Renal cortex interstitium (tissue), 11 donors: Measurements from ENCODE around the gene CHI3L2. TPM values are rescaled to one million over a fixed set of nuclear protein-coding genes. Genes with fewer than 3 reads are reported as not detected.

ENCODE experiments used
- DNase-seq, 11 donors: peaks; one replicate each; pipeline ENCODE4 v3.0.0-alpha.2; 2013; ENCODE audit warnings: low read depth in 9 of 11, low spot score in 4 of 11; ENCODE audit errors: extremely low read depth in 1 of 11
- polyA plus RNA-seq, 3 donors: library from polyadenylated mRNA; unstranded; fragments of 120-200 nt; gene quantifications; one replicate each; pipeline ENCODE4 v1.2.1, GENCODE V29; 2013; ENCODE audit not compliant: insufficient read length in 3 of 3

The CHI3L2 gene
- polyA plus RNA-seq, 3 donors: 0.09 to 0.28 (median 0.18) TPM

GRCh38 chr1:111199881-111200801 lies 27.4 kb upstream of the CHI3L2 start, which contains the start of gene DENND2D:
Gene DENND2D, minus strand, starts transcription at chr1:111200646. Its CDS starts 187 bp downstream, at chr1:111200459.
- no peak for DNase-seq

- DNase-seq: no peak
Observed at GRCh38 chr1:111200802-111201161, 26.7 kb upstream of the CHI3L2 start.

- no peak for DNase-seq
Observed at GRCh38 chr1:111201275-111202090, 26.0 kb upstream of the CHI3L2 start.

DNA sequence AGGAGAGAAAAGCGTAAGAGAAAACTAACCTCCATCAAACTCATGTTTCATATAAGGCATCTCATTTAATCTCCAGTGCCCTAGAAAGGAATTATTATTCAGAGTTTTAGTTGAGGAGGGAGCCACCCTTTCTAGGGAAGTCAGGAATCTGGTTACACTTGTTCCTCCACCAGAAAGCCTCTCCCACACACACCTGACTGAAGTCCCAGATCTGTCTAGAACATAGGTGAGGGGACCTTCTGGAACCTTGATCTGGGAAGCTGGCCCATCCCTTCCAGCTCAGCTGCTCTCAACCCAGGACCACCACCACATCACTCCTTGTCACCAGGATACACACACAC lies 25.2 kb upstream of the CHI3L2 start:
- peak in 1 of 11 donors; percentile 12 for DNase-seq

GRCh38 chr1:111202707-111203623 lies 24.5 kb upstream of the CHI3L2 start:
- DNase-seq: no peak

DNA sequence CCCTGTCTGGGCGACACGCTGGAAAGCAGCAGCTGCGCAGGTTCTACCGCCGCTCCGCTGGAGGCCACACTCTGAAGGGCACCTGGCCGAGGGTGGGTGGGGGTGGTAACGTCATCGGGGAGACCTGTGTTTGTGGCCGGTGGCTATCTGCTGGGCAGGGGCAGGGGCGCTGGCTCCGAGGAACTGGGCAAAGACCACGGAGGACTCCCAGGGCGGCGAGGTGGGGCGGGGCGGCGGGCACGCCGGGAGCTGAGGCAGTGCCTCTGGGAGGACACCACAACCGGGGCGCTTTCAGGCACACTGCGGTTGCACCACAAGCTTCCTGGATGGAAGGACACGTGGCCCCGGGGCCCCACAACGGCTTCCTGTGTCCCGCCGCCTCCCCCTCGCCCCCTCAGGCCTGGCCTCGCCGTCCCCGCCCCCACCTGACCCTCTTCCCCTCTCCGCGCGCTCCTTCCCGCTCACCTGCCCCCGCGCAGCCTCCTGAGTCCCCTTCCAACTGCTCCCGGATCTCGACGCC lies 23.8 kb upstream of the CHI3L2 start:
- DNase-seq: peak in 4 of 11 donors; percentile 6 to 17 (median 14)

- DNase-seq: peak in 3 of 11 donors; percentile 10 to 20 (median 12)
Observed at GRCh38 chr1:111204201-111204982, 23.1 kb upstream of the CHI3L2 start.

- no peak for DNase-seq
Observed at GRCh38 chr1:111204983-111205713, 22.4 kb upstream of the CHI3L2 start.

DNA sequence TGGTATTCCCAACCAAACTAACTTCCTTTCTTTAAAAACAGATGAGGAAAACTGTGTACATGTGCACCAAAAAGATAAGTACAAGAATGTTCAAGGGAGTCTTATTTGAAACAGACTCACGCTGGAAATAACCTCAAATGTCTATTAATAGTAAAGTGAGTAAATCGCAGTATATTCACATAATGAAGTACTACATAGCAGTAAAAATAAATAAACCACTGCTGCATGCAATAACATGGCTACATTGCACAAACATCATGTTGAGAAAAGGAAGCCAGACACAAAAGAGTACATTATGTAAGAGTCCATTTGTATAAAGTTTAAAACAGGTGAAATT lies 21.8 kb upstream of the CHI3L2 start:
- no peak for DNase-seq

- no peak for DNase-seq
Observed at GRCh38 chr1:111208921-111209320, 18.6 kb upstream of the CHI3L2 start.

DNA sequence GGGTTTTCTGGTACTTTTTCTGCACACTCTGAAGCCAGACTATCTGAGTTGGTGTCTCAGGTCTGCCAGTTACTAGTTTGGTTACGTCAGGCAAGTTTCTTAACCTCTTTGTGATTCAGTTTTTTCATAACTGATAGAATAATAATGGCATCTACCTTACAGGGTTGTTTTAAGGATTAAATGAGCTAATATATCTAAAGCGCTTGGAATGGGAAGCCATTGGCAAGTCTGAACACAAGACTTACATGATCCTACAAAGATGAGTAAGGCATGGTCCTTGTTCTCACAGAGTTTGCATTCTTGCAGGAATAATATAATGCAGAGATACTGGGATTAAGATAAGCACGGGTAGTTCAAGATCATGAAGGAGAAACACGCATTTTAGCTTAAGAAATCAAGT lies 17.9 kb upstream of the CHI3L2 start:
- no peak for DNase-seq

GRCh38 chr1:111211921-111212320 lies 15.6 kb upstream of the CHI3L2 start:
- DNase-seq: no peak

DNA sequence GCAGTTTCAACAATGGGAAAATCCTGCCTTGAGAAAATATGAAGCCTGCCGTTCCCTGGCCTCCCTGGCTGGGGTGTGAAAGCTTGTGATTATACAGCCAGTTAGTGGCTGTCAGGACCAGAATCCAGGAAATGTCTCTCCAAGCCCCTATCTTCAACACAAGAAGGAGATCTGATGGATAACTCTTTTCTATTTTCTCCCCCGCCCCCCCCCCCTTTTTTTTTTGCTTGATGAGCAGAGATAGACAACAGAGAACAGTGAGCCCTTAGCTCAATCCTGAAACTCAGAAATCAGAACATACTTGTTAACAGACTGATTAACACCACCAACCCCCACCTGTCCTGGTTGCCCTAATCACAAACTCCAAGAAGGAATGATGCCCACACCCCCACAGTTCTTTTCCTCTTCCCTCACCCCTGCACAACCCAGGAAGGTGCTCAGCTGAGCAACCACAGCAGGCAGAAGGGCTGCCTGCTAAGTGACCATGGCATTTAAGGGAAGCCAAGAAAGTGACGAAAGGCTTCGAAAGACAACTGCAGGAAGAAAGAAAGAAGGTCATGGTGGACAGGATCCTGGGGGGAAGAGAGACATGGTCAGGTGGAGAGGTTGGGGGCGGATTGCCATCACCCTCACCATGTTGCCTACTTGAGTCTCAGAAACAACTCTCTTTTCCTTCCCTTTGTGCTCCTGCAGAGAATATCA lies 14.7 kb upstream of the CHI3L2 start:
- no peak for DNase-seq

GRCh38 chr1:111213412-111213811 lies 14.1 kb upstream of the CHI3L2 start:
- DNase-seq: no peak

GRCh38 chr1:111214074-111214801 lies 13.3 kb upstream of the CHI3L2 start:
- DNase-seq: no peak

DNA sequence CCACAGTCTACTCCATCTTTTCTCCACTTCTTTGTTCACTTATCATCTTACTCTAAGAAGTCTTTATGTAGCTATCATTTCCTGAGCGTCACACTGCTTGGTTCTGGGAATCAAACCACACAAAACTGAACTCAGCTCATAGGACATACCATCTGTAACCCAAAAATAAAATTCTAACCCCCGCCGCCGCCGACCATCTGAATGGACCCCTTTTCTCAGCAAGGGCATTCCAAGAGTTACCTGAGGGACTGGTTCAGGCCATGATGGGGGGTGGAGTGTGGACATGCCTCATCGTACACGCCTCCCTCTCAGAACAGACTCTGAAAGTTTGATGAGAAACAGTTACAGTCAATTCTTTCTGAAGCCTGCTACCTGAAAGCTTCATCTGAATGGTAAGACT lies 12.6 kb upstream of the CHI3L2 start:
- no peak for DNase-seq
